Right lobe of liver (tissue), 6 donors: ENCODE data around the gene RBPJL. TPM values are rescaled to one million over a fixed set of nuclear protein-coding genes. Genes with fewer than 3 reads are reported as not detected.
A peak's percentile ranks its signal among the peaks of the same experiment; 100 is the strongest.

ENCODE experiments used
- ATAC-seq, 4 donors: fragments of 200-7000 bp; cut with Tn5 transposase; one replicate each; pipeline ENCODE4 v1.9.1; 2020; ENCODE audit warnings: mild to moderate bottlenecking in 4 of 4, moderate library complexity in 4 of 4
- DNase-seq, 3 donors: peaks; one replicate each; pipeline ENCODE4 v3.0.0-alpha.2; 2020
- H3K27ac ChIP-seq, 3 donors: fragments of 200-600 bp; one replicate each; pipeline ENCODE4 v1.8.0; 2022
- H3K27me3 ChIP-seq, 2 donors: fragments of 200-600 bp; one replicate each; pipeline ENCODE4 v1.8.0; 2022
- H3K36me3 ChIP-seq, 4 donors: fragments of 200-600 bp; sonication (generic) in 1 of 4; one replicate each; pipeline versions ENCODE4 v1.5.1 to v1.8.0; 2017 to 2022; ENCODE audit warnings: control low read depth in 1 of 4
- H3K4me1 ChIP-seq, 4 donors: fragments of 200-600 bp; sonication (generic) in 1 of 4; one replicate each; pipeline versions ENCODE4 v1.5.1 to v1.8.0; 2017 to 2022; ENCODE audit warnings: control low read depth in 1 of 4
- H3K4me3 ChIP-seq, 3 donors: fragments of 200-600 bp; one replicate each; pipeline ENCODE4 v1.8.0; 2022
- H3K9me3 ChIP-seq, 4 donors: fragments of 200-600 bp; sonication (generic) in 1 of 4; one replicate each; pipeline versions ENCODE4 v1.5.1 to v1.8.0; 2017 to 2022; ENCODE audit warnings: control low read depth in 1 of 4
- CTCF ChIP-seq, 4 donors: fragments of 200-600 bp in 3 of 4; fragments of 450-650 bp in 1 of 4; IDR thresholded peaks; one replicate each; pipeline versions ENCODE4 v1.5.1 to v1.8.0; 2016 to 2022; ENCODE audit warnings: antibody characterized with exemption in 4 of 4, mild to moderate bottlenecking in 2 of 4
- POLR2A ChIP-seq: fragments of 450-650 bp; IDR thresholded peaks from one replicate; pipeline ENCODE4 v1.6.1; 2017; ENCODE audit warnings: antibody characterized with exemption, mild to moderate bottlenecking
- WGBS: methylation state at CpG from one replicate; pipeline ENCODE4 v1.1.6; 2018; ENCODE audit warnings: low coverage, low lambda C conversion rate; ENCODE audit not compliant: insufficient coverage; ENCODE audit errors: missing lambda C conversion rate; 5-methylcytosine and 5-hydroxymethylcytosine counted together
- intact Hi-C, 2 donors: fragments of 100-400 bp; cut with DNase I; formaldehyde crosslinking; loops; one replicate each; pipeline versions ENCODE4 v1.11.2 to v1.14.1; 2022
- total RNA-seq, 6 experiments: library from RNA; depleted of rRNA in 2 of 6; stranded (reverse); fragments of >200 nt in 2 of 6; fragmentation: NEBNext Ultra II Directional in 3 of 6; extraction: Animal tissue kit (Norgen Biotek cat#: 25700) in 3 of 6; gene quantifications; one replicate each; pipeline versions ENCODE4 v1.1.0 to v1.2.4, GENCODE V29; 2016 to 2023
- donor health status: DM: no; HTN: yes; CAD: no.
- donor health status: DM: no; HTN: no; CAD: no.
- donor health status: DM: no; HTN: no; CAD: no.
- donor health status: DM: no; HTN: yes; CAD: no.
- donor health status: DM: no; HTN: yes; CAD: no.

Gene RBPJL
- total RNA-seq, 6 experiments from 2014 or later, result not detected

DNA sequence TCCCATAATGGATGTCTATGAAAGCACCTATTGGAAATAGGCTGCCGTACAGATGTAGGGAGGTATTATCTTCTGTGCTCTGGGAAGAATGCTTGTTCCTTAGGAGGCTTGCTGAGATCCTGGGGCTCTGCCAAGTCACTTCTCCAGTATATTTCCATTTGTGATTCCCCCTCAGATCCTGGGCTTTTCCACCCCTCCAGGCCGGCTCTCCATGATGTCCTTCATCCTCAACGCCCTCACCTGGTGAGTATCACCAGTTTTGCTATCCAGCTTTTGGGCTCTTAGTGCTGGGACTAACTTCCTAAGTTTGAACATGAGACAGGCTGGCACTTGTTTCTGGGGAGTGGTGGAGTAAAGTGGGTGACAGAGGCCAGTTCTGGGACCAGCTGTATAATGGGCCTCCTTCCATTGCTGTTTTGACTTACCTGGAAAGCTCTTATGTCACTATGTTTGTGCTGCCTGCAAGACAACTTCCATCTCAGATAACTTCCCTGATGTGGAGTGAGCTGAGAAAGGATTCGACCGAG, 58.9 kb downstream of the RBPJL start:
- no peak for TF ChIP-seq CTCF (IDR thresholded peaks at IDR 0.05)
- no peak for TF ChIP-seq POLR2A
- 96% methylated on average over 4 of the region's 5 CpGs for WGBS
- Histone ChIP-seq H3K27ac (no peak overlapping the region), H3K4me3 (no peak overlapping the region), H3K4me1 (peaks cover 0 to 29% (median 6%) of the 10 kb centered on the region in 4 donors), H3K9me3 (no peaks in the 10 kb centered on the region), H3K27me3 (no peaks in the 10 kb centered on the region), H3K36me3 (peaks cover 0 to 29% (median 10%) of the 10 kb centered on the region in 4 donors)
- peak in 1 of 3 donors; percentile 33 for DNase-seq
- intact Hi-C loops, result no loop called here
- no peak for ATAC-seq

DNA sequence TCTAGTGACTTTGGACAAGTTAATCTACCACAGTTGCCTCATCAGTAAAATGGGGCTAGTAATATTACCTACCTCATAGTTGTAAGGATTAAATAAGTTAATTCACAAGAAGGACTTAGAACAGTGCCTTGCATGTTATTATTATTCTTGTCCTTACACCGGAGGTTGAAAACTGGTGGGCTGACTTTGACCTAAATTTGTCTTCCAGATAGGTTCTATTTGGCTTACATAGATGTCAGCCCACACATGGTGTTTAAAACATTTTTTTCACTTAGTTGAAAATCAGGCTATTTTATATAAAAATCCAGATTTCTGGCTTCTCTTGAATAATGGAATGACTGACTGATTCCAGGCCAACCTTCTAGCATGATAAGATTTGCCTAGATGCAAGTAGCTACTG, 59.6 kb downstream of the RBPJL start:
- Histone ChIP-seq H3K4me1 (peaks cover 0 to 22% (median 4%) of the 10 kb centered on the region in 4 donors), H3K4me3 (no peak overlapping the region), H3K27ac (no peak overlapping the region), H3K27me3 (no peaks in the 10 kb centered on the region), H3K36me3 (peaks cover 0 to 29% (median 10%) of the 10 kb centered on the region in 4 donors), H3K9me3 (no peaks in the 10 kb centered on the region)
- intact Hi-C loops, result no loop called here
- TF ChIP-seq POLR2A (no peak), CTCF (IDR thresholded peaks at IDR 0.05) (no peak)
- no peak for DNase-seq
- WGBS, result 73% methylated on average over 1 of the region's 1 CpG
- no peak for ATAC-seq

- Histone ChIP-seq H3K27me3 (no peaks in the 10 kb centered on the region), H3K36me3 (peaks cover 0 to 29% (median 10%) of the 10 kb centered on the region in 4 donors), H3K27ac (no peak overlapping the region), H3K4me1 (peaks cover 0 to 18% (median 4%) of the 10 kb centered on the region in 4 donors), H3K4me3 (no peak overlapping the region), H3K9me3 (no peaks in the 10 kb centered on the region)
- DNase-seq (peak in 1 of 3 donors; percentile 10), ATAC-seq (no peak)
- 93% methylated on average over 8 of the region's 11 CpGs for WGBS
- TF ChIP-seq CTCF (IDR thresholded peaks at IDR 0.05), result no peak
- TF ChIP-seq POLR2A, result no peak
- intact Hi-C loops, result no loop called here
These were observed 60.0 kb downstream of the RBPJL start for GRCh38 chr20:45366631-45367030.

- no peaks in the 10 kb centered on the region for H3K9me3 ChIP-seq
- intact Hi-C loops, result no loop called here
- no peak for TF ChIP-seq POLR2A
- peaks cover 0 to 13% (median 4%) of the 10 kb centered on the region in 4 donors for H3K4me1 ChIP-seq
- no peak for ATAC-seq
- DNase-seq, result no peak
- H3K36me3 ChIP-seq, result peaks cover 0 to 29% (median 10%) of the 10 kb centered on the region in 4 donors
- H3K27me3 ChIP-seq, result no peaks in the 10 kb centered on the region
- no peak overlapping the region for H3K4me3 ChIP-seq
- no peak overlapping the region for H3K27ac ChIP-seq
These were observed 60.5 kb downstream of the RBPJL start for GRCh38 chr20:45367126-45367525.

Other genes starting within 250 kb of the RBPJL start
- gene KCNS1, start 205.7 kb upstream of the RBPJL start, total RNA-seq, result under 1 TPM in 1 of 6 experiments, not detected in 5; 0.12 TPM
- gene WFDC5, start 191.7 kb upstream of the RBPJL start, total RNA-seq, result not detected
- not detected for gene WFDC12, start 182.4 kb upstream of the RBPJL start, total RNA-seq
- gene PI3, start 131.9 kb upstream of the RBPJL start, total RNA-seq, result not detected
- gene SEMG1, start 99.8 kb upstream of the RBPJL start, total RNA-seq, result not detected
- gene SEMG2, start 85.5 kb upstream of the RBPJL start, total RNA-seq, result not detected
- 100 to 1,000 TPM in 5 of 6 experiments, 10 to 100 TPM in 1; 51.9 to 197 (median 169) TPM for gene SLPI, start 52.3 kb upstream of the RBPJL start, total RNA-seq
- not detected for gene MATN4, start 1.5 kb downstream of the RBPJL start, total RNA-seq
- 100 to 1,000 TPM in 4 of 6 experiments, 10 to 100 TPM in 2; 84.3 to 373 (median 116) TPM for gene SDC4, start 41.6 kb downstream of the RBPJL start, total RNA-seq
- gene SYS1, start 56.3 kb downstream of the RBPJL start, total RNA-seq, result 10 to 100 TPM; 16.6 to 26.2 (median 20.8) TPM
- gene TP53TG5, start 71.5 kb downstream of the RBPJL start, total RNA-seq, result not detected
- gene DBNDD2, start 101.4 kb downstream of the RBPJL start, total RNA-seq, result 1 to 10 TPM; 2.3 to 5.3 (median 3.3) TPM
- gene PIGT, start 109.3 kb downstream of the RBPJL start, total RNA-seq, result 10 to 100 TPM; 35.7 to 58.4 (median 40.5) TPM
- 1 to 10 TPM in 4 of 6 experiments, under 1 TPM in 1, not detected in 1; 0.77 to 2.8 (median 1.8) TPM for gene WFDC2, start 162.9 kb downstream of the RBPJL start, total RNA-seq
- gene SPINT3, start 208.8 kb downstream of the RBPJL start, total RNA-seq, result not detected
- not detected for gene WFDC6, start 232.6 kb downstream of the RBPJL start, total RNA-seq
- gene EPPIN, start 240.6 kb downstream of the RBPJL start, total RNA-seq, result not detected